ENCODE measurements around the gene PPP1R9B.

Gene PPP1R9B

DNA sequence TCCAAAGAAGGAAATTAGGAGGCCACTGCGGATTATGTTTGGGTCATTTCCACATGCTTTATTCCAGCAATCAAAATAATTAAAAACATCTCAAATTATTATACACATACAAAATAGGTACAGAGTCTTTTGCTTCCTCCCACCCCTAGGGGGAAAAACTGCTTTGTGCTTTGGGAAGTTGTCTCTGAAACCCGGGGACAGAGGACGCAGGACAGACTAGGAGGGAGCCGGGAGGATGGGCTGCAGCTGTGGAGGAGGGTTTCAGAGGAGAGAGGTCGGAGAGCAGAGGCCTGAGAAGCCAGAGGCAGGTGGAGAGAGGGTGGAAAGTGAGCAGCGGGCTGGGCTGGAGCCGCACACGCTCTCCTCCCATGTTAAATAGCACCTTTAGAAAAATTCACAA is 33.6 kb upstream of the PPP1R9B start:
- no peaks in the 10 kb centered on the region for H3K9me3 ChIP-seq (ENCODE audit: insufficient read depth, low read length)
- H3K27ac ChIP-seq (ENCODE audit: low read length), result peak overlapping the region; percentile 31
- H2AFZ ChIP-seq (ENCODE audit: low read depth, low read length), result no peak overlapping the region
- peak overlapping the region; percentile 86 for H3K4me2 ChIP-seq (ENCODE audit: low read length)
- peaks cover 37% of the 10 kb centered on the region for H3K36me3 ChIP-seq (replicated peaks; ENCODE audit: low read depth, low read length)
- H3K4me3 ChIP-seq (ENCODE audit: low read length), result peak overlapping the region; percentile 55
- no peaks in the 10 kb centered on the region for H4K20me1 ChIP-seq (ENCODE audit: insufficient read depth, low read length)
- TF ChIP-seq EZH2phosphoT487 (IDR thresholded peaks at IDR 0.05; ENCODE audit: low read depth), result no peak
- TF ChIP-seq, protein P1, sequence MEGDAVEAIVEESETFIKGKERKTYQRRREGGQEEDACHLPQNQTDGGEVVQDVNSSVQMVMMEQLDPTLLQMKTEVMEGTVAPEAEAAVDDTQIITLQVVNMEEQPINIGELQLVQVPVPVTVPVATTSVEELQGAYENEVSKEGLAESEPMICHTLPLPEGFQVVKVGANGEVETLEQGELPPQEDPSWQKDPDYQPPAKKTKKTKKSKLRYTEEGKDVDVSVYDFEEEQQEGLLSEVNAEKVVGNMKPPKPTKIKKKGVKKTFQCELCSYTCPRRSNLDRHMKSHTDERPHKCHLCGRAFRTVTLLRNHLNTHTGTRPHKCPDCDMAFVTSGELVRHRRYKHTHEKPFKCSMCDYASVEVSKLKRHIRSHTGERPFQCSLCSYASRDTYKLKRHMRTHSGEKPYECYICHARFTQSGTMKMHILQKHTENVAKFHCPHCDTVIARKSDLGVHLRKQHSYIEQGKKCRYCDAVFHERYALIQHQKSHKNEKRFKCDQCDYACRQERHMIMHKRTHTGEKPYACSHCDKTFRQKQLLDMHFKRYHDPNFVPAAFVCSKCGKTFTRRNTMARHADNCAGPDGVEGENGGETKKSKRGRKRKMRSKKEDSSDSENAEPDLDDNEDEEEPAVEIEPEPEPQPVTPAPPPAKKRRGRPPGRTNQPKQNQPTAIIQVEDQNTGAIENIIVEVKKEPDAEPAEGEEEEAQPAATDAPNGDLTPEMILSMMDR (IDR thresholded peaks at IDR 0.05; ENCODE audit: low read depth, low read length), result no peak
- H3K27me3 ChIP-seq (ENCODE audit: low read depth, low read length), result no peaks in the 10 kb centered on the region
- peaks cover 37% of the 10 kb centered on the region for H3K4me1 ChIP-seq (ENCODE audit: low read length)
- H3K79me2 ChIP-seq (ENCODE audit: low read length), result no peaks in the 10 kb centered on the region
- peak overlapping the region; percentile 28 for H3K9ac ChIP-seq (ENCODE audit: low read length)

DNA sequence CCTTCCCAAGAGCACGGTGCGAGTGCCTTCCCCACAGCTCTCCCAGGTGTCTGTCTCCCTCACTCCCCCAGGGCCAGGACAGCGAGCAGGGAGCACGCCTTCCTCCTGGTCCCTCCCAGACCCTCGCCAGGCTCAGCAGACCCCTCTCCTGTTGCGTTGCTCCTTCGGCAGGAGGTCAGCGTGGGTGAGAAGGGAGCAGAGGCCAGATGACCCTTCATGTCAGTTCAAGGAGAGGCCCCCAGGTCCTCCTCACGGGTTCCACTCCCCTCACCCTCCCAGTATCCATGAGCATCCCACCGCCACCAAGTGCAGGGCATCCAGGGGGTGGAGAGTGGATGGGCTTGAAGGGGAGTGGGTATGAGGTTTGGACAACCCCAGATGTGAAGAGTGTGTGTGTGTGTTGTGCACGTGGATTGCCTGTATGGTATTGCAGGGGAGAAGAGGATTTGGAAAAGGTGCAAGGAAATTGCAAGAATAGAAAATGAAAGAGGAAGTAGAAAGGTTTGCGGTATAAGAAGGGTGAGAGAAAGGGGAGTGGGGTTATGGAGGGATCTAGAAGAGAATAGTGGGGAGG is 33.0 kb upstream of the PPP1R9B start:
- TF ChIP-seq, protein P1 (IDR thresholded peaks at IDR 0.05; ENCODE audit: low read depth, low read length), result no peak
- TF ChIP-seq EZH2phosphoT487 (IDR thresholded peaks at IDR 0.05; ENCODE audit: low read depth), result no peak
- H3K4me3 ChIP-seq (ENCODE audit: low read length), result peak overlapping the region; percentile 55
- no peak overlapping the region for H3K27ac ChIP-seq (ENCODE audit: low read length)
- no peaks in the 10 kb centered on the region for H3K9me3 ChIP-seq (ENCODE audit: insufficient read depth, low read length)
- H2AFZ ChIP-seq (ENCODE audit: low read depth, low read length), result no peak overlapping the region
- H3K79me2 ChIP-seq (ENCODE audit: low read length), result no peaks in the 10 kb centered on the region
- H3K4me1 ChIP-seq (ENCODE audit: low read length), result peaks cover 38% of the 10 kb centered on the region
- no peaks in the 10 kb centered on the region for H4K20me1 ChIP-seq (ENCODE audit: insufficient read depth, low read length)
- H3K27me3 ChIP-seq (ENCODE audit: low read depth, low read length), result no peaks in the 10 kb centered on the region
- H3K36me3 ChIP-seq (replicated peaks; ENCODE audit: low read depth, low read length), result peaks cover 32% of the 10 kb centered on the region
- H3K9ac ChIP-seq (ENCODE audit: low read length), result no peak overlapping the region; the same call in 1 of the 2 replicates
- peak overlapping the region; percentile 86 for H3K4me2 ChIP-seq (ENCODE audit: low read length)

DNA sequence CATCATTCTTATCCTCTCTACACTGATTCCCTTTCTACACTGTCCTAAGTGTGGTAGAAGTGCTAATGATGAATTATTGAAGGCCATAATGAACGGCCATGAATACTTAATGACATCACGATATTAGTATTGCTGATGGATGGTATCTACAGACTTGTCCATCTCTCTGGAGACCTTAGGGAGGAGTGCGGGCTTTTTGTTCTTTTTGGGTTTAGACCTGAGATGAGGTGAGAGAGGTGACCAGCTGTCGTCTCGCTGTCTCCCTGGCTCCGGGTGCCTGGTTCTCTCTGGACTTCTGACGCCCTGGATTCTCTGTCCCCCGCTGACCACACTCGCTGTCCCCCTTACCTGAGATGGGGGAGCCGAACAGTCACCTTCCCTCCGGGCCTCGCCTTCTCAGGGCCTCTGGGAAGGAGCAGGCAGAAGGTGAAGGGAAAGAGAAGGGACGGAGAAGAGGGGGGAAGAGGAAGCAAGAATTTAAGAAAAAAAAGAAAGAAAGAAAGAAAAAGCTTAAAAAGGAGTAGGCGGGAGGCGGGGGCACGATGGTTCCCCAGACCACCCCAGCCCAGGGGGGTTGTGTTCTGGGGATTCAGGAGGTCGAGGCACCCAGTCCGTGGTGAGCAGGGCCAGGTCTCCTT is 32.4 kb upstream of the PPP1R9B start:
- Histone ChIP-seq H2AFZ (ENCODE audit: low read depth, low read length) (no peak overlapping the region), H3K4me1 (ENCODE audit: low read length) (peaks cover 44% of the 10 kb centered on the region), H3K79me2 (ENCODE audit: low read length) (no peaks in the 10 kb centered on the region), H3K36me3 (replicated peaks; ENCODE audit: low read depth, low read length) (peaks cover 26% of the 10 kb centered on the region), H3K4me2 (ENCODE audit: low read length) (no peak overlapping the region), H3K27ac (ENCODE audit: low read length) (no peak overlapping the region), H3K9me3 (ENCODE audit: insufficient read depth, low read length) (no peaks in the 10 kb centered on the region), H4K20me1 (ENCODE audit: insufficient read depth, low read length) (no peaks in the 10 kb centered on the region), H3K9ac (ENCODE audit: low read length) (no peak overlapping the region), H3K27me3 (ENCODE audit: low read depth, low read length) (no peaks in the 10 kb centered on the region), H3K4me3 (ENCODE audit: low read length) (no peak overlapping the region)
- TF ChIP-seq, protein P1 (IDR thresholded peaks at IDR 0.05; ENCODE audit: low read depth, low read length), result no peak
- no peak for TF ChIP-seq EZH2phosphoT487 (IDR thresholded peaks at IDR 0.05; ENCODE audit: low read depth)

DNA sequence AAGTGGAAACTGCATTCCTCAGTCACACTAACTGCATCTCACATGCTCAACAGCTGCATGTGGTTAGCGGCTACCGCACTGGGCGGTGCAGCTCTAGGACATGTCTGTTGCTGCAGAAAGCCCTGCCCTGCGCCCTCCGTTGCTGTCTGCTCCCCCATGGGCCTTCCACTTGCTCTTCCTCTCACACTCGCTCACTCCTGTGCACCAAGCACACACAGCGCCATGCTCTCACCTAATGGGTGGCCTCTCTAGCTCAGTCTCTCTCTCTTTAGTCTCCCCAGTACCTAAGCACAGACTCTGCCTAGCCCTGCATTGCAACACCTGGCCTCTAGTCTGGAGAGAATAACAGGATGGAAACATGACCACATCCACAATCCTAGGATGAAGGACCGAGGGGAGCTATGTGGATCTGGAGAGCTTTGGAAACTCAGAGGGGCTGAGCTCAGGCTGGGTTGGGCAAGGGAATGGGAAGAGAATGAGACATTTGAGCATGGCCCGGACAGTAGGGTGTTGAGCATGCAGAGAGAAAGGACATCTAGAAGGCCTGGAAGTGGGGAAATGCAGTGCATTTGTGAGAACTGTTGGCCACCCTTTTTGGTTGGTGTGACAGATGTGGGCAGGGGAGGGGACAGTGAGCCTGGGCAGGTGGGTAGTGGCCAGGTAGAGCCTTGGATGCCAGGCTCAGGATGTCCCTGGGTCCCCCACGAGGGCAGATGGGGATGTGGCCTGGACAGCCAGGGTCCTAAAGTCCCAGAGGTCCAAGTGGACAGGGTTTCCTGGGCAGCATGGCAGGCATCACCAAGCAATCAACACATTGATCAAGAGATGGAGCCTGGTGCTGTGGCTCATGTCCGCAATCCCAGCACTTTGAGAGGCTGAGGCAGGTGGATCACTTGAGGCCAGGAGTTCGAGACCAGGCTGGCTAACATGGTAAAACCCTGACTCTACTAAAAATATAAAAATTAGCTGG is 31.4 kb upstream of the PPP1R9B start:
- Histone ChIP-seq H3K4me3 (ENCODE audit: low read length) (no peak overlapping the region), H3K27ac (ENCODE audit: low read length) (no peak overlapping the region), H3K27me3 (ENCODE audit: low read depth, low read length) (no peaks in the 10 kb centered on the region), H2AFZ (ENCODE audit: low read depth, low read length) (no peak overlapping the region), H4K20me1 (ENCODE audit: insufficient read depth, low read length) (no peaks in the 10 kb centered on the region), H3K4me2 (ENCODE audit: low read length) (no peak overlapping the region), H3K4me1 (ENCODE audit: low read length) (peaks cover 49% of the 10 kb centered on the region), H3K79me2 (ENCODE audit: low read length) (no peaks in the 10 kb centered on the region), H3K36me3 (replicated peaks; ENCODE audit: low read depth, low read length) (peaks cover 17% of the 10 kb centered on the region), H3K9me3 (ENCODE audit: insufficient read depth, low read length) (no peaks in the 10 kb centered on the region), H3K9ac (ENCODE audit: low read length) (no peak overlapping the region)
- no peak for TF ChIP-seq EZH2phosphoT487 (IDR thresholded peaks at IDR 0.05; ENCODE audit: low read depth)
- TF ChIP-seq, protein P1 (IDR thresholded peaks at IDR 0.05; ENCODE audit: low read depth, low read length), result no peak

Measured in OCI-LY3 (cell line).